Measurements from ENCODE around the gene SAA1.

SAA1 gene

GRCh38 chr11:18315893-18316292 lies 49.8 kb downstream of the SAA1 start:
- Histone ChIP-seq H3K9ac (ENCODE audit: low read length) (no peak overlapping the region), H3K4me3 (ENCODE audit: low read length) (no peak overlapping the region), H3K4me1 (ENCODE audit: control insufficient read depth, insufficient read depth, low read length) (peaks cover 15% of the 10 kb centered on the region), H3K36me3 (ENCODE audit: control insufficient read depth, insufficient read depth, low read length) (no peaks in the 10 kb centered on the region), H3K27me3 (ENCODE audit: control insufficient read depth, insufficient read depth, low read length) (no peaks in the 10 kb centered on the region), H3K9me3 (ENCODE audit: control insufficient read depth, low read length) (no peaks in the 10 kb centered on the region)

- no peaks in the 10 kb centered on the region for H3K27me3 ChIP-seq (ENCODE audit: control insufficient read depth, insufficient read depth, low read length)
- peaks cover 10% of the 10 kb centered on the region for H3K4me1 ChIP-seq (ENCODE audit: control insufficient read depth, insufficient read depth, low read length)
- no peaks in the 10 kb centered on the region for H3K9me3 ChIP-seq (ENCODE audit: control insufficient read depth, low read length)
Observed at GRCh38 chr11:18317551-18317950, 51.5 kb downstream of the SAA1 start.

More at GRCh38 chr11:18317551-18317950, 51.5 kb downstream of the SAA1 start:
- no peak overlapping the region for H3K9ac ChIP-seq (ENCODE audit: low read length)
- H3K4me3 ChIP-seq (ENCODE audit: low read length) = no peak overlapping the region
- H3K36me3 ChIP-seq (ENCODE audit: control insufficient read depth, insufficient read depth, low read length) = no peaks in the 10 kb centered on the region

All from mucosa of stomach (tissue), 1 donor.